A673 (cell line): Measurements from ENCODE around the gene EGR4.

Experiments
- CTCF ChIP-seq: fragments of 300-800, 200-600 bp; sonication (generic); conservative IDR thresholded peaks from 2 replicates; pipeline ENCODE4 v1.5.1; 2017; ENCODE audit warnings: low read depth, mild to moderate bottlenecking, antibody characterized with exemption, low read length, moderate library complexity, mixed read lengths
- EZH2 ChIP-seq: fragments of 200-600 bp; sonication (generic); IDR thresholded peaks from 2 replicates; pipeline ENCODE4 v1.6.1; 2017; ENCODE audit warnings: borderline replicate concordance, low read depth, mild to moderate bottlenecking, mixed read lengths, antibody characterized with exemption, low read length; ENCODE audit not compliant: poor library complexity, severe bottlenecking

GRCh38 chr2:73307720-73308119 is 14.4 kb upstream of the EGR4 start:
- no peak for TF ChIP-seq EZH2
- no peak for TF ChIP-seq CTCF
